HL-60 (cell line): ENCODE measurements around the gene IZUMO1R.

Source experiments
- GABPA ChIP-seq: IDR thresholded peaks from 2 replicates; pipeline ENCODE4 v1.6.1; 2012; ENCODE audit warnings: low read depth
- TF ChIP-seq, protein P1 (sequence below): IDR thresholded peaks from 2 replicates; pipeline ENCODE4 v1.6.1; 2012; ENCODE audit warnings: low read depth; ENCODE audit not compliant: insufficient replicate concordance

DNA sequence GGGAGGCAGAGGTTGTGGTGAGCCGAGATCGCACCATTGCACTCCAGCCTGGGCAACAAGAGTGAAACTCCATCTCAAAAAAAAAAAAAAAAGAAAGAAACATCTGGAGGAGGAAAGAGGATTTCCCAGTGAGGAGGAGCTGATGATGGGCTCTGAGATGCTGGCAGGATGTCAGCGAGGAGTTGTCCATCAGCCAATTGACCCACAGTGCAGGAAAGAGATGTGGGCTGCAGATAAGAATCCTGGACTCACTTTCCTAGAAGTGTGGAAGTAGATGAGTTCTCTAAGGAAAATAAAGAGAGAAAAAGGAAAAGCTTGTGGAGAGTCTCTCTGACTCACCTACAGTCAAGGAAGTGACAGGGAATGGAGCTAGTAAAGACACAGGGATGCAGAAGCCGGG is 9.7 kb downstream of the IZUMO1R start:
- TF ChIP-seq, protein P1, sequence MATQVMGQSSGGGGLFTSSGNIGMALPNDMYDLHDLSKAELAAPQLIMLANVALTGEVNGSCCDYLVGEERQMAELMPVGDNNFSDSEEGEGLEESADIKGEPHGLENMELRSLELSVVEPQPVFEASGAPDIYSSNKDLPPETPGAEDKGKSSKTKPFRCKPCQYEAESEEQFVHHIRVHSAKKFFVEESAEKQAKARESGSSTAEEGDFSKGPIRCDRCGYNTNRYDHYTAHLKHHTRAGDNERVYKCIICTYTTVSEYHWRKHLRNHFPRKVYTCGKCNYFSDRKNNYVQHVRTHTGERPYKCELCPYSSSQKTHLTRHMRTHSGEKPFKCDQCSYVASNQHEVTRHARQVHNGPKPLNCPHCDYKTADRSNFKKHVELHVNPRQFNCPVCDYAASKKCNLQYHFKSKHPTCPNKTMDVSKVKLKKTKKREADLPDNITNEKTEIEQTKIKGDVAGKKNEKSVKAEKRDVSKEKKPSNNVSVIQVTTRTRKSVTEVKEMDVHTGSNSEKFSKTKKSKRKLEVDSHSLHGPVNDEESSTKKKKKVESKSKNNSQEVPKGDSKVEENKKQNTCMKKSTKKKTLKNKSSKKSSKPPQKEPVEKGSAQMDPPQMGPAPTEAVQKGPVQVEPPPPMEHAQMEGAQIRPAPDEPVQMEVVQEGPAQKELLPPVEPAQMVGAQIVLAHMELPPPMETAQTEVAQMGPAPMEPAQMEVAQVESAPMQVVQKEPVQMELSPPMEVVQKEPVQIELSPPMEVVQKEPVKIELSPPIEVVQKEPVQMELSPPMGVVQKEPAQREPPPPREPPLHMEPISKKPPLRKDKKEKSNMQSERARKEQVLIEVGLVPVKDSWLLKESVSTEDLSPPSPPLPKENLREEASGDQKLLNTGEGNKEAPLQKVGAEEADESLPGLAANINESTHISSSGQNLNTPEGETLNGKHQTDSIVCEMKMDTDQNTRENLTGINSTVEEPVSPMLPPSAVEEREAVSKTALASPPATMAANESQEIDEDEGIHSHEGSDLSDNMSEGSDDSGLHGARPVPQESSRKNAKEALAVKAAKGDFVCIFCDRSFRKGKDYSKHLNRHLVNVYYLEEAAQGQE: no peak
- TF ChIP-seq GABPA: no peak
